D721Med (cell line): Measurements from ENCODE around the gene MEIS1.

Experiments
- DNase-seq: peaks from one replicate; pipeline ENCODE4 v3.0.0; 2011; ENCODE audit warnings: low spot score; ENCODE audit not compliant: insufficient read length
- FAIRE-seq: peaks from 2 replicates; lab custom pipeline; 2011; peaks lifted over from hg19 to GRCh38; lab: Jason Lieb, UNC
- CTCF ChIP-seq: IDR thresholded peaks from 2 replicates; pipeline ENCODE4 v1.5.1; 2012; ENCODE audit warnings: mild to moderate bottlenecking, control low read depth; ENCODE audit not compliant: insufficient read depth; ENCODE audit errors: missing control alignments

MEIS1 gene

GRCh38 chr2:66408905-66409304 lies 26.0 kb upstream of the MEIS1 start:
- DNase-seq, result no peak
- FAIRE-seq, result no peak
- no peak for TF ChIP-seq CTCF

- DNase-seq, result no peak
- FAIRE-seq, result no peak
- no peak for TF ChIP-seq CTCF
Measured at GRCh38 chr2:66412874-66413273, 22.1 kb upstream of the MEIS1 start.

- no peak for TF ChIP-seq CTCF
- FAIRE-seq, result no peak
- DNase-seq, result no peak
Measured at GRCh38 chr2:66414896-66415295, 20.0 kb upstream of the MEIS1 start.

GRCh38 chr2:66418381-66418780 lies 16.5 kb upstream of the MEIS1 start:
- no peak for FAIRE-seq

GRCh38 chr2:66421612-66422011 lies 13.3 kb upstream of the MEIS1 start:
- DNase-seq, result no peak
- no peak for TF ChIP-seq CTCF
- FAIRE-seq, result no peak

More at GRCh38 chr2:66418381-66418780, 16.5 kb upstream of the MEIS1 start:
- no peak for DNase-seq
- no peak for TF ChIP-seq CTCF

- TF ChIP-seq CTCF, result no peak
- FAIRE-seq, result no peak
- DNase-seq, result no peak
Measured at GRCh38 chr2:66423391-66424124, 11.4 kb upstream of the MEIS1 start.

GRCh38 chr2:66426244-66427111 lies 8.4 kb upstream of the MEIS1 start:
- DNase-seq, result no peak
- no peak for FAIRE-seq
- TF ChIP-seq CTCF, result no peak
